GM19043 (cell line): Measurements from ENCODE around the gene CFAP68.

Source experiments
- ATAC-seq: cut with Tn5 transposase; IDR thresholded peaks from one replicate; pipeline ENCODE4 v1.9.1; 2021; ENCODE audit warnings: low read depth; ENCODE audit not compliant: unreplicated experiment

The CFAP68 gene

GRCh38 chr11:111878849-111879636 lies at the start of gene CFAP68, which contains the start of gene FDXACB1:
CFAP68 (plus strand) TSS chr11:111879541; CDS start chr11:111879561, 20 bp downstream.
FDXACB1 (minus strand) TSS chr11:111879165; CDS start chr11:111879132, 33 bp downstream.
- peak; percentile 93 for ATAC-seq

- no peak for ATAC-seq
Measured at GRCh38 chr11:111833524-111833923, 45.8 kb upstream of the CFAP68 start.

GRCh38 chr11:111834432-111835163 lies 44.7 kb upstream of the CFAP68 start:
- ATAC-seq: no peak

- no peak for ATAC-seq
Measured at GRCh38 chr11:111835665-111836064, 43.7 kb upstream of the CFAP68 start.

- ATAC-seq: no peak
Measured at GRCh38 chr11:111836162-111836561, 43.2 kb upstream of the CFAP68 start.

- ATAC-seq: peak; percentile 82
Measured at GRCh38 chr11:111836721-111837120, 42.6 kb upstream of the CFAP68 start.

- ATAC-seq: no peak
Measured at GRCh38 chr11:111837366-111837891, 41.9 kb upstream of the CFAP68 start.

- no peak for ATAC-seq
Measured at GRCh38 chr11:111838054-111838453, 41.3 kb upstream of the CFAP68 start.

GRCh38 chr11:111840143-111840542 lies 39.2 kb upstream of the CFAP68 start:
- no peak for ATAC-seq

GRCh38 chr11:111841370-111842053 lies 37.8 kb upstream of the CFAP68 start:
- no peak for ATAC-seq

- no peak for ATAC-seq
Measured at GRCh38 chr11:111843661-111844060, 35.7 kb upstream of the CFAP68 start.

- no peak for ATAC-seq
Measured at GRCh38 chr11:111845276-111846028, 33.9 kb upstream of the CFAP68 start.

- no peak for ATAC-seq
Measured at GRCh38 chr11:111846063-111846462, 33.3 kb upstream of the CFAP68 start.

- no peak for ATAC-seq
Measured at GRCh38 chr11:111846636-111847035, 32.7 kb upstream of the CFAP68 start.

GRCh38 chr11:111849631-111850030 lies 29.7 kb upstream of the CFAP68 start:
- ATAC-seq: no peak

- no peak for ATAC-seq
Measured at GRCh38 chr11:111851067-111851466, 28.3 kb upstream of the CFAP68 start.

GRCh38 chr11:111851636-111852035 lies 27.7 kb upstream of the CFAP68 start:
- no peak for ATAC-seq

GRCh38 chr11:111852103-111852502 lies 27.2 kb upstream of the CFAP68 start:
- ATAC-seq: no peak

GRCh38 chr11:111855506-111855905 lies 23.8 kb upstream of the CFAP68 start:
- no peak for ATAC-seq

- no peak for ATAC-seq
Measured at GRCh38 chr11:111860257-111860656, 19.1 kb upstream of the CFAP68 start.
